Measurements from ENCODE around the gene SELL.

DNA sequence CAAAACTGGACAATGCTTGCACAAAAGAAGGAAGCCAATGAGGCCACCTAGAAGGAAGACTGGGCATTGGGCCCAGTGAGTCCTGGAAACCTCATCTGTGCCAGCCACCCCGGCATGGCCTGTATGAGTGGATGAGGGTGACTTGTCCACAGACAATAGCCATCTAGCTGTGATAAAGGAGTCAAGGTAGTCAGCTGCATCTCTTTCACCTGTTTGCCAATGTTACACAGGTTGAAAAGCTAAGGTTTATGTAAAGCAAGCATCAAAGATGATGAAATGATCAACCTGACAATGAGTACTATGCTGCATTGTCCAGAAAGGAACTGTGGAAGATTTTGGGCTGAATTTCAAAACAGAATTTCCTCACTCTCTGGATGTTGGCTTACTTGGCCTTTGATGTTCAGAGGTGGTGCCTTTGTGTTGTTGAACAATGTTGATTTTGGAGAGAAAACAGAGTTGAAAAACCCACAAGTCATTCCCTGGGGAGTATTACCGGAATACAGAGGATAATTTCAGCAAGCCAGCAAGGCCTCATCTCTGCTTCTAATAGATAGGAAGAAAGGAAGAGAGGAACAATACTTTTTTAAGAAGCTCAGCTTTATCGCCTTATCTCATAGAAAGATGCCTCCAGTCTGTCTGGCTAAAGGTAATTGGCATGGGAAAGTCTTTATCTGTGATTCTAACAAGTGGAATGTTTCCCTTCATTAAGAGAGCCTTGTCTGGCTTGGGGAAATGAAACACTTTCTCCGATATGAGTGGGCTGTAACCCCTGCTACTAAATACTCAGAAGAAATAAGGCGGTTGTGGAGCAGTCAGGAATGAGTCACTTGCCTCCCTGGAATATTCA lies 33.8 kb upstream of the SELL start:
- TF ChIP-seq, protein P1, sequence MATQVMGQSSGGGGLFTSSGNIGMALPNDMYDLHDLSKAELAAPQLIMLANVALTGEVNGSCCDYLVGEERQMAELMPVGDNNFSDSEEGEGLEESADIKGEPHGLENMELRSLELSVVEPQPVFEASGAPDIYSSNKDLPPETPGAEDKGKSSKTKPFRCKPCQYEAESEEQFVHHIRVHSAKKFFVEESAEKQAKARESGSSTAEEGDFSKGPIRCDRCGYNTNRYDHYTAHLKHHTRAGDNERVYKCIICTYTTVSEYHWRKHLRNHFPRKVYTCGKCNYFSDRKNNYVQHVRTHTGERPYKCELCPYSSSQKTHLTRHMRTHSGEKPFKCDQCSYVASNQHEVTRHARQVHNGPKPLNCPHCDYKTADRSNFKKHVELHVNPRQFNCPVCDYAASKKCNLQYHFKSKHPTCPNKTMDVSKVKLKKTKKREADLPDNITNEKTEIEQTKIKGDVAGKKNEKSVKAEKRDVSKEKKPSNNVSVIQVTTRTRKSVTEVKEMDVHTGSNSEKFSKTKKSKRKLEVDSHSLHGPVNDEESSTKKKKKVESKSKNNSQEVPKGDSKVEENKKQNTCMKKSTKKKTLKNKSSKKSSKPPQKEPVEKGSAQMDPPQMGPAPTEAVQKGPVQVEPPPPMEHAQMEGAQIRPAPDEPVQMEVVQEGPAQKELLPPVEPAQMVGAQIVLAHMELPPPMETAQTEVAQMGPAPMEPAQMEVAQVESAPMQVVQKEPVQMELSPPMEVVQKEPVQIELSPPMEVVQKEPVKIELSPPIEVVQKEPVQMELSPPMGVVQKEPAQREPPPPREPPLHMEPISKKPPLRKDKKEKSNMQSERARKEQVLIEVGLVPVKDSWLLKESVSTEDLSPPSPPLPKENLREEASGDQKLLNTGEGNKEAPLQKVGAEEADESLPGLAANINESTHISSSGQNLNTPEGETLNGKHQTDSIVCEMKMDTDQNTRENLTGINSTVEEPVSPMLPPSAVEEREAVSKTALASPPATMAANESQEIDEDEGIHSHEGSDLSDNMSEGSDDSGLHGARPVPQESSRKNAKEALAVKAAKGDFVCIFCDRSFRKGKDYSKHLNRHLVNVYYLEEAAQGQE (IDR thresholded peaks at IDR 0.05; ENCODE audit: insufficient read depth in 1 of 2, low read depth in 2 of 2, low read length in 2 of 2) = no peak
- TF ChIP-seq SIN3A (IDR thresholded peaks at IDR 0.05; ENCODE audit: borderline replicate concordance, insufficient read depth, low read length) (no peak), POLR2AphosphoS5 (IDR thresholded peaks at IDR 0.05; ENCODE audit: low read depth, low read length) (no peak)
